ENCODE measurements around the gene CCDC88C. TPM values are rescaled to one million over a fixed set of nuclear protein-coding genes. Genes with fewer than 3 reads are reported as not detected.

Gene CCDC88C
- total and polyA plus RNA-seq, 2 experiments from 2014 or later, result 23.6 to 60.7 TPM

GRCh38 chr14:91415794-91416743, 1.6 kb downstream of the CCDC88C start:
- H3K27ac Mint-ChIP-seq, result no peak overlapping the region
- Histone ChIP-seq H2AFZ (peak overlapping the region; percentile 74), H3K27me3 (ENCODE audit: insufficient read depth) (peaks cover 5% of the 10 kb centered on the region; the same call in 1 of the 2 replicates), H4K20me1 (replicated peaks; ENCODE audit: insufficient read depth) (0 out of 2 replicates have a peak, but pooled peaks cover 3% of the 10 kb centered on the region), H3K27ac (ENCODE audit: low read depth) (peak overlapping the region; percentile 8; the same call in 1 of the 2 replicates), H3K36me3 (ENCODE audit: insufficient read depth) (no peaks in the 10 kb centered on the region), H3K9me2 (ENCODE audit: insufficient read depth) (no peaks in the 10 kb centered on the region), H3K4me2 (peak overlapping the region; percentile 96), H3K79me2 (replicated peaks; ENCODE audit: insufficient read depth) (peaks cover 51% of the 10 kb centered on the region), H3K4me3 (peak overlapping the region; percentile 91), H3K4me1 (ENCODE audit: insufficient read depth) (peaks cover 36% of the 10 kb centered on the region), H3F3A (replicated peaks; ENCODE audit: low read depth) (peaks cover 13% of the 10 kb centered on the region)
- H3K9me3 Mint-ChIP-seq, result no peaks in the 10 kb centered on the region
- DNase-seq (ENCODE audit: low spot score) (peak; percentile 51), ATAC-seq (no peak)
- TF ChIP-seq ZNF114 (CRISPR knock-in tag; IDR thresholded peaks at IDR 0.05), result no peak
- no peak for TF ChIP-seq REST (IDR thresholded peaks at IDR 0.05; ENCODE audit: unreplicated experiment)
- no peak for TF ChIP-seq JUNB (IDR thresholded peaks at IDR 0.05; ENCODE audit: unreplicated experiment)
- no peak for TF ChIP-seq NANOG (IDR thresholded peaks at IDR 0.05; ENCODE audit: borderline replicate concordance)
- no peak for TF ChIP-seq CREB1 (CRISPR knock-in tag; IDR thresholded peaks at IDR 0.05; ENCODE audit: low read depth)
- no peak for TF ChIP-seq ZNF462 (CRISPR knock-in tag; IDR thresholded peaks at IDR 0.05)
- no peak for TF ChIP-seq STAT1 (IDR thresholded peaks at IDR 0.05; ENCODE audit: unreplicated experiment)
- no peak for TF ChIP-seq EZH2 (IDR thresholded peaks at IDR 0.05; ENCODE audit: low read depth, unreplicated experiment)
- TF ChIP-seq CTCF (conservative IDR thresholded peaks at IDR 0.05; ENCODE audit: low read depth in 2 of 2), result no peak
- TF ChIP-seq EZH2phosphoT487 (IDR thresholded peaks at IDR 0.05; ENCODE audit: unreplicated experiment), result no peak
- H3K4me1 Mint-ChIP-seq, result peaks cover 42% of the 10 kb centered on the region
- peaks cover 27% of the 10 kb centered on the region; the same call in 2 of the 3 replicates for H3K36me3 Mint-ChIP-seq (ENCODE audit: low read depth)
- peaks cover 15% of the 10 kb centered on the region for H3K27me3 Mint-ChIP-seq (ENCODE audit: insufficient read depth, low read depth, poor library complexity)
- peak overlapping the region; percentile 82 for H3K4me3 Mint-ChIP-seq
